ENCODE results near the gene SAMHD1.
A peak's percentile ranks its signal among the peaks of the same experiment; 100 is the strongest.
"Not testable (repeated sequence)": the region's sequence is repeated elsewhere in the genome, so short reads cannot be mapped to it uniquely, and the experiment has no call there.

SAMHD1 gene

GRCh38 chr20:36951198-36951978 lies at the start of gene SAMHD1:
SAMHD1 (minus strand) TSS chr20:36951708; CDS start chr20:36951643, 65 bp downstream.
- DNase-seq (ENCODE audit: low read depth, low spot score), result peak; percentile 85

- DNase-seq (ENCODE audit: low read depth, low spot score), result not testable (repeated sequence)
These were observed 48.7 kb upstream of the SAMHD1 start for GRCh38 chr20:37000171-37000570.

GRCh38 chr20:36998652-36999051 lies 47.1 kb upstream of the SAMHD1 start:
- DNase-seq (ENCODE audit: low read depth, low spot score), result no peak

- DNase-seq (ENCODE audit: low read depth, low spot score), result no peak
These were observed 45.6 kb upstream of the SAMHD1 start for GRCh38 chr20:36997121-36997520.

GRCh38 chr20:36994221-36994620 lies 42.7 kb upstream of the SAMHD1 start:
- DNase-seq (ENCODE audit: low read depth, low spot score), result not testable (repeated sequence)

- DNase-seq (ENCODE audit: low read depth, low spot score), result no peak
These were observed 41.4 kb upstream of the SAMHD1 start for GRCh38 chr20:36992802-36993334.

GRCh38 chr20:36991703-36992102 lies 40.2 kb upstream of the SAMHD1 start:
- no peak for DNase-seq (ENCODE audit: low read depth, low spot score)

GRCh38 chr20:36989797-36990196 lies 38.3 kb upstream of the SAMHD1 start:
- DNase-seq (ENCODE audit: low read depth, low spot score), result no peak

GRCh38 chr20:36988494-36988966 lies 37.0 kb upstream of the SAMHD1 start:
- no peak for DNase-seq (ENCODE audit: low read depth, low spot score)

GRCh38 chr20:36984257-36984638 lies 32.7 kb upstream of the SAMHD1 start:
- no peak for DNase-seq (ENCODE audit: low read depth, low spot score)

- no peak for DNase-seq (ENCODE audit: low read depth, low spot score)
These were observed 23.8 kb upstream of the SAMHD1 start for GRCh38 chr20:36975099-36975818.

- no peak for DNase-seq (ENCODE audit: low read depth, low spot score)
These were observed 23.2 kb upstream of the SAMHD1 start for GRCh38 chr20:36974660-36975059.

GRCh38 chr20:36971103-36971502 lies 19.6 kb upstream of the SAMHD1 start:
- DNase-seq (ENCODE audit: low read depth, low spot score), result no peak

GRCh38 chr20:36969478-36970186 lies 18.1 kb upstream of the SAMHD1 start:
- no peak for DNase-seq (ENCODE audit: low read depth, low spot score)

GRCh38 chr20:36969051-36969450 lies 17.5 kb upstream of the SAMHD1 start:
- no peak for DNase-seq (ENCODE audit: low read depth, low spot score)

- no peak for DNase-seq (ENCODE audit: low read depth, low spot score)
These were observed 16.1 kb upstream of the SAMHD1 start for GRCh38 chr20:36967636-36968035.

GRCh38 chr20:36966965-36967364 lies 15.5 kb upstream of the SAMHD1 start:
- DNase-seq (ENCODE audit: low read depth, low spot score), result not testable (repeated sequence)

GRCh38 chr20:36962354-36962941 lies 10.9 kb upstream of the SAMHD1 start:
- DNase-seq (ENCODE audit: low read depth, low spot score), result not testable (repeated sequence)

- no peak for DNase-seq (ENCODE audit: low read depth, low spot score)
These were observed 7.7 kb upstream of the SAMHD1 start for GRCh38 chr20:36959242-36959641.

GRCh38 chr20:36957875-36958667 lies 6.6 kb upstream of the SAMHD1 start:
- DNase-seq (ENCODE audit: low read depth, low spot score), result no peak

- no peak for DNase-seq (ENCODE audit: low read depth, low spot score)
These were observed 5.2 kb upstream of the SAMHD1 start for GRCh38 chr20:36956674-36957073.

Measured in brain pericyte (primary cell).